Esophagus (tissue), 2 donors: ENCODE data around the gene MYH14. TPM values are rescaled to one million over a fixed set of nuclear protein-coding genes. Genes with fewer than 3 reads are reported as not detected.
"Not testable (repeated sequence)": the region's sequence is repeated elsewhere in the genome, so short reads cannot be mapped to it uniquely, and the experiment has no call there.

Experiments used
- H3K27ac ChIP-seq, 2 donors: one replicate each; pipeline ENCODE4 v1.5.1; 2013; ENCODE audit warnings: low read depth in 2 of 2, mild to moderate bottlenecking in 2 of 2, inconsistent platforms in 1 of 2, low read length in 1 of 2, moderate library complexity in 1 of 2
- H3K27me3 ChIP-seq, 2 donors: one replicate each; pipeline ENCODE4 v1.6.1; 2013; ENCODE audit warnings: low read length in 2 of 2, control low read depth in 1 of 2, mild to moderate bottlenecking in 1 of 2; ENCODE audit not compliant: insufficient read depth in 2 of 2, control insufficient read depth in 1 of 2
- H3K36me3 ChIP-seq, 2 donors: one replicate each; pipeline ENCODE4 v1.6.1; 2013; ENCODE audit warnings: low read length in 1 of 2; ENCODE audit not compliant: control insufficient read depth in 2 of 2, insufficient read depth in 2 of 2
- H3K4me1 ChIP-seq, 2 donors: one replicate each; pipeline ENCODE4 v1.6.1; 2013; ENCODE audit warnings: low read length in 1 of 2; ENCODE audit not compliant: control insufficient read depth in 2 of 2, insufficient read depth in 2 of 2
- H3K4me3 ChIP-seq, 2 donors: one replicate each; pipeline ENCODE4 v1.5.1; 2013; ENCODE audit warnings: low read length in 2 of 2, mild to moderate bottlenecking in 2 of 2, low read depth in 1 of 2, moderate library complexity in 1 of 2
- H3K9me3 ChIP-seq, 2 donors: one replicate each; pipeline ENCODE4 v1.6.1; 2013; ENCODE audit warnings: mild to moderate bottlenecking in 2 of 2, low read depth in 1 of 2, low read length in 1 of 2, moderate library complexity in 1 of 2; ENCODE audit not compliant: control insufficient read depth in 2 of 2, insufficient read depth in 1 of 2
- WGBS, 2 donors: extraction: QIAGEN DNeasy Blood & Tissue Kit; methylation state at CpG; one replicate each; pipeline ENCODE4 v1.1.7; 2013; 5-methylcytosine and 5-hydroxymethylcytosine counted together
- polyA plus RNA-seq, 2 donors: library from polyadenylated mRNA; stranded (reverse); fragments of 200-250 nt; gene quantifications; one replicate each; pipeline ENCODE4 v1.2.3, GENCODE V29; 2013
- donor health status: healthy with polysubstance abuse.
- donor health status: Bipolar disorder and iron deficiency.

The MYH14 gene
- polyA plus RNA-seq, 2 donors = 72.9 to 110 TPM

DNA sequence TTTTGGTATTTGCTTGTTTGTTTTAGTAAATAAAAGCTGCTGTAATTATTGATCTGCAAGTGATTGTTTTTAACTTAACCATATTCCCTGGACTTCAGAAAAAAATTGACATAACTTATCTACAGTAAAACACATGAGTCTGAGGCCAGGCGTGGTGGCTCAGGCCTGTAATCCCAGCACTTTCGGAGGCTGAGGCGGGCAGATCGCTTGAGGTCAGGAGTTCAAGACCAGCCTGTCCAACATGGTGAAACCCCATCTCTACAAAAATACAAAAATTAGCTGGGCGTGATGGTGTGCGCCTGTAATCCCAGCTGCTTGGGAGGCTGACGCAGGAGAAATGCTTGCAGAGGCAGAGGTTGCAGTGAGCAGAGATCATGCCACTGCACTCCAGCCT lies 150.1 kb downstream of the MYH14 start:
- not testable (repeated sequence) for H3K27me3 ChIP-seq, H3K9me3 ChIP-seq, H3K4me1 ChIP-seq, H3K36me3 ChIP-seq, H3K27ac ChIP-seq, H3K4me3 ChIP-seq
- 93 to 96% methylated on average over 7 of the region's 7 CpGs for WGBS, 2 donors

- no peaks in the 10 kb centered on the region for H3K9me3 ChIP-seq
- no peaks in the 10 kb centered on the region for H3K27me3 ChIP-seq
- H3K27ac ChIP-seq = no peak overlapping the region
- H3K4me1 ChIP-seq = peaks cover 0 to 3% of the 10 kb centered on the region in 2 donors
- 36% methylated on average over 13 of the region's 13 CpGs for WGBS, 2 donors
- H3K4me3 ChIP-seq = no peak overlapping the region
- H3K36me3 ChIP-seq = no peaks in the 10 kb centered on the region
Measured at GRCh38 chr19:50356691-50357177, 153.3 kb downstream of the MYH14 start.

DNA sequence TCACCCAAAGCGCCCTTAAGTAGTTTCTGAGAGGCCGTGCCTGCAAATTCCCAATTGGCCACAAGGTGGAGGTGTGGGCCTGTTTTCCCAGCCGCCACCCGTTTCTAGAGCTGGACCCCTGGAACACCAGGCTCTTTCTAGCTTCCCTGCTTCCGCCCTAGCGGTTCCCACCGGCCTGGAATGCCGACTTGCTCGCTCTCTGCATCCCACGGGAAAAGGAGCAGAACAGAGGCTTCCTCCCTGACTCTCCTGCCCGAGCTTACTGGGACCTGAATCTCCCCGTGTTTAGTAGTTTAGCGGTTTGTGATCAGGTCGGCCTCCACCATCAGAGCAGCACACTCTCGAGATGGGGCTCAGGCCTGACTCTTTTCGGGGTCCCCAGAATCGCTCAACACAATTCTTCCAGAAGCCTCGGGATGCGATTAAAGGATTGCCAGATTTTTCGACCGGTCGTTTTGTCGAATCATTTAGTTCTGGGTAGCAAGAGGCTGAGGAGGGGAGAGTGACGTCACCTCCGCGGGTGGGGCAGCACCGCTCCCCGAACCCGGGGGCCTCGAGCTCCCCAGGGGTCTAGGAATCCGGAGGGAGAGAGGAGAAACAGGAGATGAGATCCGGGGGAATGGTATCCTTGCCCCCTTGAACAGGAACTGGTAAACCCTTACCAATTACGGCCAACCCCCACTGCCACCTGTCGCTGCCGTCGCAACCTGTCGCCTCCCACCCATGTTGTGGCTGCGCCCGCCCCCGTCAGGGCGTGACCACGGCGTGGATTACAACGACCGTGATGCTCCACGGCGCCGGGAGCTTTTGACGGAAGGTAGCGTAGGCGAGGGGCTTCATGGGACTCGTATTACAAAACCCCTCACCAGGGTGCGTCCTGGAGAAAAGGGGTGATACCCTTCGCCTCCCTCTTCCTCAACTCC lies 154.0 kb downstream of the MYH14 start:
- H3K4me1 ChIP-seq = peaks cover 0 to 3% of the 10 kb centered on the region in 2 donors
- H3K27ac ChIP-seq = peak overlapping the region; percentile 80 to 92
- H3K36me3 ChIP-seq = no peaks in the 10 kb centered on the region
- WGBS, 2 donors = 9 to 11% methylated on average over 54 of the region's 54 CpGs
- peak overlapping the region; percentile 44 to 47 for H3K4me3 ChIP-seq
- H3K9me3 ChIP-seq = no peaks in the 10 kb centered on the region
- H3K27me3 ChIP-seq = no peaks in the 10 kb centered on the region

DNA sequence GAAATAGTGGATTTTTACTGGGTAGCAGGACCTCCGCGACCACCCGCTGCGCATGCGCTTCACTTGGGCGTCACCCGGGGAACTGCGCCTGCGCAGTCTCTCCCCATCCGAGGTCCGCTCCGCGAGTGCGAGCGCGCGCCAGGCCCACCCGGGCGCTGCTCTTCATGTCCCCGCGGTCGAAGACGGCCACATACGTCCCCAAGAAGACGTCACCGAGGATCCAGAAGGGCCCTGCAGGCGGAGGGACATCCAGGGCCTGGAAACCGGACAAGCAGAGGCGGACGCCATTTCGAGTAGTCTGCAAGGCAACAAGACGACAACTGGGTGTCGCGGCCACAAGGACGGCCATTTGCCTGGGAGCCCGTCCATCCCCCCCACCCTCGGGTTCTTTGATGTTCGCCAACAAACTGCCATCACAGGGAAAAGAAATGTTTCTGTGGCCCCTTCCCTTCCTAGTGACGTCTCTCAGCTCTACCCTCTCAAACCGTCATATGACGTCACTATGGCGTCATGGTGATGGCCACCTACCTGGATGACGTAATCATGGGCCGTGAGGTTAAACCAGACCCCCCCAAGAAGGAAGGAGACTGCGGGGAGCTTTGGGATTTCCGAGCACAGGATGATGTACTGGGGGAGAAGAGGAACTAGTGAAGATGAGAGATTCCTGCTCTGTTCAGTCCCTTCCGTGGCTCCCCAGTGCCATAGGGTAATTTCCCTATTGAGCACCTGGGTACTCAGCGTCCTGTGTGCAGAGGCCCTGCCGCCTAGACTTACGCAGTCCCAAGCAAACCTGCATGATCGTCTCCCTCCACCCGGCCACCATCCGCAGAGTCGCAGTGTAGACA lies 155.3 kb downstream of the MYH14 start:
- H3K27me3 ChIP-seq = no peaks in the 10 kb centered on the region
- no peaks in the 10 kb centered on the region for H3K9me3 ChIP-seq
- H3K4me3 ChIP-seq = peak overlapping the region; percentile 37 to 44
- H3K4me1 ChIP-seq = peaks cover 0 to 3% of the 10 kb centered on the region in 2 donors
- no peaks in the 10 kb centered on the region for H3K36me3 ChIP-seq
- peak overlapping the region; percentile 11 to 74 for H3K27ac ChIP-seq
- 29 to 34% methylated on average over 54 of the region's 54 CpGs for WGBS, 2 donors

- no peak overlapping the region for H3K27ac ChIP-seq
- no peaks in the 10 kb centered on the region for H3K27me3 ChIP-seq
- 92 to 96% methylated on average over 11 of the region's 11 CpGs for WGBS, 2 donors
- H3K4me3 ChIP-seq = no peak overlapping the region
- peaks cover 0 to 3% of the 10 kb centered on the region in 2 donors for H3K4me1 ChIP-seq
- H3K9me3 ChIP-seq = no peaks in the 10 kb centered on the region
- no peaks in the 10 kb centered on the region for H3K36me3 ChIP-seq
Measured at GRCh38 chr19:50359328-50359818, 156.0 kb downstream of the MYH14 start.

Other genes with a start within 250 kb of the MYH14 start
- under 1 TPM; 0.11 to 0.16 TPM for gene SIGLEC11, start 242.4 kb upstream of the MYH14 start, polyA plus RNA-seq
- 10 to 100 TPM; 12.5 to 14.1 TPM for gene VRK3, start 178.2 kb upstream of the MYH14 start, polyA plus RNA-seq
- 1 to 10 TPM; 1.8 to 1.9 TPM for gene ZNF473, start 177.6 kb upstream of the MYH14 start, polyA plus RNA-seq
- gene IZUMO2, start 40.3 kb upstream of the MYH14 start, polyA plus RNA-seq = not detected
- under 1 TPM; 0.45 to 0.81 TPM for gene KCNC3, start 125.8 kb downstream of the MYH14 start, polyA plus RNA-seq
- gene NAPSA, start 162.0 kb downstream of the MYH14 start, polyA plus RNA-seq = 1 to 10 TPM in 1 of 2 donors, under 1 TPM in 1; 0.28 to 1.5 TPM
- 10 to 100 TPM; 50.3 to 55.0 TPM for gene NR1H2, start 172.8 kb downstream of the MYH14 start, polyA plus RNA-seq
- gene POLD1, start 180.7 kb downstream of the MYH14 start, polyA plus RNA-seq = 10 to 100 TPM; 27.4 to 48.3 TPM
- gene SPIB, start 215.3 kb downstream of the MYH14 start, polyA plus RNA-seq = under 1 TPM; 0.06 to 0.22 TPM
- gene MYBPC2, start 229.3 kb downstream of the MYH14 start, polyA plus RNA-seq = under 1 TPM in 1 of 2 donors, not detected in 1; 0.12 TPM